ENCODE data around the gene CLDN5. TPM values are rescaled to one million over a fixed set of nuclear protein-coding genes. Genes with fewer than 3 reads are reported as not detected.

Gene CLDN5
- total RNA-seq, 1 experiment from 2014 or later, result 0.44 TPM

DNA sequence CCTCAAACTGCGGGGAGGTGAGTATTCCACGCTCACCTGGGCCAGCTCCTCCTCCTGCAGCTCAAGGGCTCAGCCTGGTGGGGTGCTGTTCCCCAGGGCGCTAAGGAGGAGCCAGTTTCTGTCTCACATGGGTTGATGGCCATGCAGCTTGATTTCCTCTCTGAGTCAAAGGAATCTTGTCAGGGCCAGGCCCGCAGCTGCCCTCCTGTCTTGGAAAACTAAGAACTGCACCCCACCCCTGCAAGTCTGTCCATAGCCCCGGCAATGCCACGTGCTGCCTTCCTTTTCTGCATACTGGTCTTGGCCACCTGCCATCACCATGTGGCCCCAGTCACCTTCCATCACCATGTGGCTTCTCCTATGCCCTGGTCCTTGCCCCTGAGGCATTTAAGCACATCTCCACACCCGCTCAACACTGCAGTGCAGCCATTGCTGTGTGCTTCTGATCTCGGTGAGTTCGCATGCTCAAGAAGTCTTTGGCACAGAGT is 35.2 kb upstream of the CLDN5 start:
- no peak overlapping the region for H3T11ph ChIP-seq (ENCODE audit: low read length)
- no peak overlapping the region for H2BK12ac ChIP-seq (ENCODE audit: insufficient read length, low read depth, low read length)
- no peak overlapping the region for H3K23ac ChIP-seq (ENCODE audit: insufficient read length, low read depth, low read length)
- Mint-ChIP-seq H3K4me3 (no peak overlapping the region), H3K36me3 (ENCODE audit: insufficient read depth in 1 of 3, low read depth in 3 of 3) (no peaks in the 10 kb centered on the region), H3K27me3 (ENCODE audit: low read depth) (peaks cover 1% of the 10 kb centered on the region), H3K9me3 (no peaks in the 10 kb centered on the region), H3K4me1 (peaks cover 13 to 15% of the 10 kb centered on the region in 2 experiments), H3K27ac (no peak overlapping the region; a peak in 2 of 7 replicates)
- no peaks in the 10 kb centered on the region for H3K9me3 ChIP-seq (ENCODE audit: control insufficient read depth, low read depth, low read length)
- H4K8ac ChIP-seq (replicated peaks; ENCODE audit: insufficient read length, low read depth, low read length), result no peak overlapping the region
- no peak overlapping the region for H3K9ac ChIP-seq (ENCODE audit: extremely low read depth, insufficient read length, low read length)
- DNase-seq, result peak; percentile 43
- H2BK20ac ChIP-seq (ENCODE audit: low read depth, low read length, poor library complexity, severe bottlenecking), result no peak overlapping the region
- H4K20me1 ChIP-seq (ENCODE audit: control insufficient read depth, insufficient read depth, insufficient read length), result no peaks in the 10 kb centered on the region
- no peak overlapping the region for H3K18ac ChIP-seq (ENCODE audit: insufficient read length, low read depth, low read length)
- no peaks in the 10 kb centered on the region for H3K27me3 ChIP-seq (ENCODE audit: insufficient read depth, low read length)
- no peak overlapping the region for H2AK5ac ChIP-seq (ENCODE audit: insufficient read length, low read length)
- H2BK5ac ChIP-seq (ENCODE audit: insufficient read length, low read length), result no peak overlapping the region
- no peak overlapping the region for H3K56ac ChIP-seq (ENCODE audit: insufficient read length, low read depth, low read length)
- no peak overlapping the region for H2BK120ac ChIP-seq (ENCODE audit: low read depth, low read length, poor library complexity, severe bottlenecking)
- no peaks in the 10 kb centered on the region for H3K23me2 ChIP-seq (ENCODE audit: insufficient read length, low read depth, low read length, poor library complexity, severe bottlenecking)
- no peak overlapping the region for H3K4me2 ChIP-seq (ENCODE audit: insufficient read depth, insufficient read length, low read length)
- H3K4ac ChIP-seq (ENCODE audit: low read depth, low read length), result no peak overlapping the region
- no peaks in the 10 kb centered on the region for H3K79me1 ChIP-seq (ENCODE audit: insufficient read depth, low read depth, low read length, poor library complexity, severe bottlenecking)
- TF ChIP-seq, protein P1, sequence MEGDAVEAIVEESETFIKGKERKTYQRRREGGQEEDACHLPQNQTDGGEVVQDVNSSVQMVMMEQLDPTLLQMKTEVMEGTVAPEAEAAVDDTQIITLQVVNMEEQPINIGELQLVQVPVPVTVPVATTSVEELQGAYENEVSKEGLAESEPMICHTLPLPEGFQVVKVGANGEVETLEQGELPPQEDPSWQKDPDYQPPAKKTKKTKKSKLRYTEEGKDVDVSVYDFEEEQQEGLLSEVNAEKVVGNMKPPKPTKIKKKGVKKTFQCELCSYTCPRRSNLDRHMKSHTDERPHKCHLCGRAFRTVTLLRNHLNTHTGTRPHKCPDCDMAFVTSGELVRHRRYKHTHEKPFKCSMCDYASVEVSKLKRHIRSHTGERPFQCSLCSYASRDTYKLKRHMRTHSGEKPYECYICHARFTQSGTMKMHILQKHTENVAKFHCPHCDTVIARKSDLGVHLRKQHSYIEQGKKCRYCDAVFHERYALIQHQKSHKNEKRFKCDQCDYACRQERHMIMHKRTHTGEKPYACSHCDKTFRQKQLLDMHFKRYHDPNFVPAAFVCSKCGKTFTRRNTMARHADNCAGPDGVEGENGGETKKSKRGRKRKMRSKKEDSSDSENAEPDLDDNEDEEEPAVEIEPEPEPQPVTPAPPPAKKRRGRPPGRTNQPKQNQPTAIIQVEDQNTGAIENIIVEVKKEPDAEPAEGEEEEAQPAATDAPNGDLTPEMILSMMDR (conservative IDR thresholded peaks at IDR 0.05), result peak; percentile 48; the same call in 2 of the 3 replicates
- H3K27ac ChIP-seq (ENCODE audit: insufficient read length, low read depth, low read length), result no peak overlapping the region
- H4K5ac ChIP-seq (ENCODE audit: insufficient read length, low read depth, low read length), result no peak overlapping the region
- H2AFZ ChIP-seq (ENCODE audit: low read length), result no peak overlapping the region
- H3K4me1 ChIP-seq (ENCODE audit: insufficient read depth, low read length), result no peaks in the 10 kb centered on the region; the same call in 1 of the 2 replicates
- H2BK15ac ChIP-seq (ENCODE audit: low read depth, low read length), result no peak overlapping the region
- H4K91ac ChIP-seq (ENCODE audit: insufficient read length, low read depth, low read length), result no peak overlapping the region
- no peaks in the 10 kb centered on the region for H3K79me2 ChIP-seq (ENCODE audit: insufficient read depth, low read length)
- no peak overlapping the region; the same call in 1 of the 2 replicates for H3K14ac ChIP-seq (ENCODE audit: insufficient read depth, low read length)
- WGBS (ENCODE audit: extremely low coverage, insufficient read length, low lambda C conversion rate), result no CpG with 5 or more reads among the region's 9 CpGs

All from H9 (cell line).